D721Med (cell line): ENCODE results near the gene PAM16.

Experiments
- DNase-seq: peaks from one replicate; pipeline ENCODE4 v3.0.0; 2011; ENCODE audit warnings: low spot score; ENCODE audit not compliant: insufficient read length
- FAIRE-seq: peaks from 2 replicates; lab custom pipeline; 2011; peaks lifted over from hg19 to GRCh38; lab: Jason Lieb, UNC
- CTCF ChIP-seq: IDR thresholded peaks from 2 replicates; pipeline ENCODE4 v1.5.1; 2012; ENCODE audit warnings: mild to moderate bottlenecking, control low read depth; ENCODE audit not compliant: insufficient read depth; ENCODE audit errors: missing control alignments

The PAM16 gene

GRCh38 chr16:4303973-4304372 lies 47.1 kb downstream of the PAM16 start:
- FAIRE-seq (no peak), DNase-seq (peak; percentile 65)
- no peak for TF ChIP-seq CTCF

GRCh38 chr16:4301968-4302367 lies 49.2 kb downstream of the PAM16 start:
- no peak for DNase-seq
- no peak for TF ChIP-seq CTCF
- no peak for FAIRE-seq

- TF ChIP-seq CTCF: no peak
- FAIRE-seq (no peak), DNase-seq (no peak)
These were observed 49.9 kb downstream of the PAM16 start for GRCh38 chr16:4301177-4301576.

- no peak for DNase-seq
- FAIRE-seq: no peak
- TF ChIP-seq CTCF: no peak
These were observed 52.2 kb downstream of the PAM16 start for GRCh38 chr16:4298761-4299522.

- DNase-seq: no peak
- FAIRE-seq: no peak
- TF ChIP-seq CTCF: peak; percentile 18
These were observed 53.6 kb downstream of the PAM16 start for GRCh38 chr16:4297480-4297879.

GRCh38 chr16:4295581-4295980 lies 55.5 kb downstream of the PAM16 start:
- FAIRE-seq: no peak

More at GRCh38 chr16:4295581-4295980, 55.5 kb downstream of the PAM16 start:
- DNase-seq: no peak
- no peak for TF ChIP-seq CTCF
